ENCODE results near the gene POLR3K. TPM values are rescaled to one million over a fixed set of nuclear protein-coding genes. Genes with fewer than 3 reads are reported as not detected.

The POLR3K gene
- 28.5 to 35.1 TPM (median 31.5 TPM) in 5 replicates for total RNA-seq (2022; extraction: Qiagen RNA extraction)

DNA sequence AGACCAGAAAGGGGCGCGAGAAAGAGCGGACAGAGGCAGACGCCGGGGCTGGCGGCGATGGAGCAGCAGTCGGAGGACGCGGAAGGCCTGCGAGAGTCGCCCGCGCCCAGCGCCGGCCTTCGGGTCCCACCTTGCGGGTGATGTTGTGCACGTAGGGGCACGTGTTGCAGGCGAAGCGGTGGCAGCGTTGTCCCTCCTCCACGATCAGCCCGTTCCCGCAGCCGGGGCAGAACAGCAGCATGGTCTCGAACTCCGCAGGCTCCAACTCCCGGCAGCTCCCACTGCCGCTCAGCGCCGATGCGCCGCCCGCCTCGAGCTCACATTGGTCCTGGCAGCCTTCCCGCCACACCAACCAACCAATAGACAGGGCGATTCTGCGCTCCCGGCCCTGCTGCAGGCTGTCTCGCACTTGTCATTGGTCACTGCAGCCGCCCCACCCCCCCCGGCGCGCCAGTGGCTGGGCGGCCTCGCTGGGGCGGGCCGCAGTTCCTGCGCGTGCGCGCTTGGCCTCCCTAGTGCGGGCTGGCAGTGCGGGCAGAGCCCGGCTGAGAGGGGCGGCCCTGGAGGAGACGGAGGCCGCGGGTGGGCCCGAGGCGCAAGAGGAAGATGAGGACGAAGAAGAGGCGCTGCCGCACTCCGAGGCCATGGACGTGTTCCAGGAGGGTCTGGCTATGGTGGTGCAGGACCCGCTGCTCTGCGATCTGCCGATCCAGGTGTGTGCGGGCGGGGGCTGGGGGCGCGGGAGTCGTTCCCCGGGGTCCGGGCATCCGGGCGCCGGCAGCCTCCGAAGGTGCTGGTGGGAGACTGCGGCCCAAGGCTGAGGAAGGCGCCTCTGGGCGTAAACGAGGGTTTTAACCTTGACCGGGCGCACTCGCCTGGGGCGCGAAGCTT is at the start of gene POLR3K, which contains the start of gene SNRNP25:
Gene POLR3K (minus strand): TSS at position 263 of the 891 bp plus-strand sequence. CDS start 22 bp downstream, at position 241.
Gene SNRNP25 (plus strand): TSS at position 483 of the 891 bp plus-strand sequence. CDS start 189 bp downstream, at position 672.

DNA sequence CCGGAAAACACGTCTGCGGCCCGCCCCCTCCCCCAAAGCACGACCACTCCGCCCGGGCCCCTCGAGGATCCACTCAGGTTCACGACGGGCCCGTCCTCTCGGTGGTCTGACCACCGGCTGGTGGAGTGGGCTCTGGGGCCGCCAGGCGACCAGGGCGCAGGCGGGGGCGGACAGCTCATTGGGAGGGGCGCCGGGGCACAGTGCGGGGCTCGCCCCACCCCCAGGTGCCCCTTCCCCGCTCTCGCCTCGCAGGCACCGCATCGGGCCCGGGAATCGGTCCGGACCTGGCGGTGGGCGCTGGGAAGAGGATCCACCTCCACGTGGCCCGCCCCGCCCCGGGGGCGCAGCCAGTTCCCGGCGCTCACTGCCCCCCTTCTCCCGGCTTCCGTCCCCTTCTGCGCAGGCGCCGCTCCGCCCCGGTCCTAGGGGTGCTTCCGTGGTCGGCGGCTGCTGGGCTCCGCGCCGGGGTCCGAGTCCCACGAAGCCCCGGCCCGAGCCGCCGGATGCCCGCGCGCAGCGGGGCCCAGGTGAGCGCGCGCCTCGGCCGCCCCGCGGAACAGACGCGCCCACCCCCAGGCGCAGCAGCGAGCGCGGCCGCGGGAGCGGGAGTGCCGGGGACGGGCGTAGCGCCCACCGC is 24.5 kb upstream of the POLR3K start, which contains the start of gene MPG:
Gene MPG (plus strand): TSS at position 419 of the 637 bp plus-strand sequence. CDS start 85 bp downstream, at position 504.

DNA sequence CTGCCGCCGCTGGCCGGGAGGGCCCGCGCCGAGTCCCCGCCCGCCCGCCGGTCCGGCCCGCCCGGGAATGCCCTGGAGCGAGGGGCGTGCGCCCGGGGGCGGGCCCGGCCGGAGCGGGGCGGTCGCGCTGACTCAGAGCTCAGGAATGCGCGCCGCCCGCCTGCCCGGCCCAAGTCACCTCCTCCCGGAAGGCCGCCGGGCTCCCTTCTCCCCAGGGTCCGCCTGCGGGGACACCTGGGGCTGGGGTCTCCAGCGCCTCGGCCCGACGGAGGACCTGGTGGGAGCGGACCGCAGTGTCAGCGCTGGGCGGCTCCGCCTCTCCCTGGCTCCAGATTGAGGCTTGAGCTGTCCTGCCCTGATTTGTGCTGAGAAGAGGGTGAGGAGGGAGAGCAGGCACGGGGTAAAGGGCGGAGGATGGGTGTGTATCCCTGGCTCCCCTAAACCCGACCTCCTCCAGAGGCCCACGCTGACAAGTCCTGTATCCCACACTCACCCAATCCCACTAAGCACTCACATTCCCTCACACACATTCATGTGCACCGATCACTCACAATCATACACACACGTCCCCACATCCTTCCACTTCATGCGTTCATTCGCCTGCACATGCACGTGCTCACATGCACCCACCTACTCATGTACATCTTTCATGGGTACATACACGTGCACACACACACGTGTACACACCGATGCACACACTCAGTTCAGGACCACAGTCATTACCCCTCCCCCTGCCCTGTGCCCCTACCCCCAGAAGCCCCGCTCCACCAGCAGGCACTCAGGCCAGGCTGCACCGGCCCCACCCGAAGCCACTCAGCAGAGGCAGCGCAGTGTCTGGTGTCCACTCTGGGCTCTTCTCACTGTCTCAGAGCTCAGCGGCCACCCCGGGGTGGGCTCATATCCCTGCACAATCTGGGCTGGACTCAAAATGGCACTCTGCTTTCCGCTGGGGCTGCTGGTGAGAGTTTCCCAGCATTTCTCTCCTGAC is 19.4 kb upstream of the POLR3K start, which contains the start of gene RHBDF1:
Gene RHBDF1 (minus strand): TSS at position 71 of the 988 bp plus-strand sequence. CDS start 7,616 bp downstream, outside the sequence.

Other genes starting within 250 kb of the POLR3K start
- gene SNRNP25, start 220 bp upstream of the POLR3K start, total RNA-seq (2022; extraction: Qiagen RNA extraction), result 58.5 to 66.5 TPM (median 63.1 TPM) in 5 replicates
- gene RHBDF1, start 19.0 kb upstream of the POLR3K start, total RNA-seq (2022; extraction: Qiagen RNA extraction), result 17.7 to 29.7 TPM (median 26.5 TPM) in 5 replicates
- 54.7 to 71.6 TPM (median 67.8 TPM) in 5 replicates for gene MPG, start 24.6 kb upstream of the POLR3K start, total RNA-seq (2022; extraction: Qiagen RNA extraction)
- 18.7 to 32.9 TPM (median 30.2 TPM) in 5 replicates for gene NPRL3, start 85.1 kb upstream of the POLR3K start, total RNA-seq (2022; extraction: Qiagen RNA extraction)
- 0.19 TPM in 1 of 5 replicates, not detected in the others for gene HBZ, start 99.0 kb upstream of the POLR3K start, total RNA-seq (2022; extraction: Qiagen RNA extraction)
- not detected in 5 replicates for gene HBM, start 112.4 kb upstream of the POLR3K start, total RNA-seq (2022; extraction: Qiagen RNA extraction)
- 0.25 to 1.0 TPM (median 0.36 TPM) in 5 replicates for gene HBA2, start 119.3 kb upstream of the POLR3K start, total RNA-seq (2022; extraction: Qiagen RNA extraction)
- 0.99 to 2.3 TPM (median 2.0 TPM) in 5 replicates for gene HBA1, start 123.1 kb upstream of the POLR3K start, total RNA-seq (2022; extraction: Qiagen RNA extraction)
- 4.5 to 7.2 TPM (median 6.6 TPM) in 5 replicates for gene HBQ1, start 126.9 kb upstream of the POLR3K start, total RNA-seq (2022; extraction: Qiagen RNA extraction)
- gene LUC7L, start 175.8 kb upstream of the POLR3K start, total RNA-seq (2022; extraction: Qiagen RNA extraction), result 35.9 to 49.4 TPM (median 45.7 TPM) in 5 replicates
- gene FAM234A, start 181.2 kb upstream of the POLR3K start, total RNA-seq (2022; extraction: Qiagen RNA extraction), result 40.4 to 53.2 TPM (median 47.3 TPM) in 5 replicates
- 2.3 to 5.4 TPM (median 3.7 TPM) in 5 replicates for gene RGS11, start 222.3 kb upstream of the POLR3K start, total RNA-seq (2022; extraction: Qiagen RNA extraction)
- gene ARHGDIG, start 227.0 kb upstream of the POLR3K start, total RNA-seq (2022; extraction: Qiagen RNA extraction), result 2.6 to 3.1 TPM (median 2.8 TPM) in 5 replicates
- gene PDIA2, start 229.6 kb upstream of the POLR3K start, total RNA-seq (2022; extraction: Qiagen RNA extraction), result 0.17 to 0.37 TPM (median 0.30 TPM) in 5 replicates

All from A549 treated with dexamethasone at 1 μM for 4 hours (cell line).